Endothelial cell of umbilical vein (primary cell): Measurements from ENCODE around the gene KIAA0930. TPM values are rescaled to one million over a fixed set of nuclear protein-coding genes. Genes with fewer than 3 reads are reported as not detected.

ENCODE experiments used
- BruUV-seq: library from RNA; stranded (reverse); fragments of 400-500 nt; replicated peaks from 2 replicates; lab custom pipeline; 2021; lab: Mats Ljungman, UMichigan
- CTCF ChIA-PET: fragments of 300-600, 350-600 bp; sonication (Branson Sonifier 250); formaldehyde crosslinking; loops from one replicate; lab custom pipeline; 2021; ENCODE audit warnings: antibody characterized with exemption, inconsistent platforms; lab: Charles Lee
- POLR2A ChIA-PET: fragments of 300-600, 350-600 bp; sonication (Branson Sonifier 250); formaldehyde crosslinking; loops from one replicate; lab custom pipeline; 2021; ENCODE audit warnings: antibody characterized with exemption, inconsistent platforms; lab: Charles Lee
- DNase-seq: peaks from one replicate; pipeline ENCODE4 v3.0.0-alpha.2; 2011; ENCODE audit warnings: low read depth, low spot score
- FAIRE-seq: peaks from 2 replicates; lab custom pipeline; 2011; peaks lifted over from hg19 to GRCh38; lab: Jason Lieb, UNC
- H2AFZ ChIP-seq: 2 replicates; pipeline ENCODE4 v1.6.0; 2012; ENCODE audit warnings: low read depth, low read length, control low read depth, inconsistent platforms
- H3K27ac ChIP-seq: 2 replicates; pipeline ENCODE4 v1.5.1; 2011; ENCODE audit warnings: low read depth, mild to moderate bottlenecking, control low read depth, low read length, moderate library complexity; ENCODE audit not compliant: insufficient read depth
- H3K27me3 ChIP-seq, 2 experiments: 2 replicates each; pipeline versions ENCODE4 v1.6.0 to v1.6.1; 2011; ENCODE audit warnings: low read length in 2 of 2, mixed read lengths in 1 of 2; ENCODE audit not compliant: control insufficient read depth in 2 of 2, insufficient read depth in 2 of 2
- H3K36me3 ChIP-seq, 2 experiments: 2 replicates in 1 of 2; 3 replicates in 1 of 2; pipeline ENCODE4 v1.5.1; 2011; ENCODE audit warnings: low read length in 2 of 2, mild to moderate bottlenecking in 1 of 2, moderate library complexity in 1 of 2; ENCODE audit not compliant: control insufficient read depth in 2 of 2, insufficient read depth in 2 of 2; ENCODE audit errors: extremely low read depth in 1 of 2
- H3K4me1 ChIP-seq: 3 replicates; pipeline ENCODE4 v1.5.1; 2011; ENCODE audit warnings: mild to moderate bottlenecking, low read length; ENCODE audit not compliant: control insufficient read depth, insufficient read depth; ENCODE audit errors: extremely low read depth
- H3K4me2 ChIP-seq: 2 replicates; pipeline ENCODE4 v1.6.1; 2011; ENCODE audit warnings: low read length, control low read depth, mixed read lengths; ENCODE audit not compliant: insufficient read depth
- H3K4me3 ChIP-seq, 3 experiments: fragments of 200-600 bp in 1 of 3; sonication (generic), shearing (Covaris generic) in 1 of 3; replicated peaks in 1 of 3; 2 replicates each; pipeline ENCODE4 v1.5.1; 2011 to 2016; ENCODE audit warnings: control low read depth in 3 of 3, low read length in 3 of 3, mild to moderate bottlenecking in 2 of 3, inconsistent platforms in 1 of 3, low read depth in 1 of 3, moderate library complexity in 1 of 3; ENCODE audit not compliant: insufficient read depth in 1 of 3
- H3K79me2 ChIP-seq: 2 replicates; pipeline ENCODE4 v1.6.0; 2012; ENCODE audit warnings: low read length, inconsistent platforms; ENCODE audit not compliant: control insufficient read depth, insufficient read depth
- H3K9ac ChIP-seq: replicated peaks from 2 replicates; pipeline ENCODE3; 2011; ENCODE audit warnings: low read length, control low read depth; ENCODE audit not compliant: insufficient read depth; ENCODE audit errors: extremely low read depth
- H3K9me1 ChIP-seq: replicated peaks from 3 replicates; pipeline ENCODE4 v1.6.0; 2011; ENCODE audit warnings: mild to moderate bottlenecking, low read length; ENCODE audit not compliant: control insufficient read depth, insufficient read depth; ENCODE audit errors: extremely low read depth
- H3K9me3 ChIP-seq: replicated peaks from 2 replicates; pipeline ENCODE4 v1.5.1; 2012; ENCODE audit warnings: low read length, inconsistent platforms; ENCODE audit not compliant: control insufficient read depth, insufficient read depth
- H4K20me1 ChIP-seq: replicated peaks from 2 replicates; pipeline ENCODE3; 2011; ENCODE audit warnings: mild to moderate bottlenecking, low read length; ENCODE audit not compliant: control insufficient read depth, insufficient read depth; ENCODE audit errors: extremely low read depth
- EZH2 ChIP-seq: IDR thresholded peaks from 2 replicates; pipeline ENCODE4 v1.6.1; 2012; ENCODE audit warnings: borderline replicate concordance, low read depth, mild to moderate bottlenecking, moderate library complexity, low read length, inconsistent platforms; ENCODE audit not compliant: severe bottlenecking
- FOS ChIP-seq: IDR thresholded peaks from 2 replicates; pipeline ENCODE4 v1.6.1; 2011; ENCODE audit warnings: mild to moderate bottlenecking, low read length, moderate library complexity, borderline replicate concordance; ENCODE audit not compliant: insufficient read depth
- GATA2 ChIP-seq: IDR thresholded peaks from 2 replicates; pipeline ENCODE4 v1.7.0; 2011; ENCODE audit warnings: low read depth, mild to moderate bottlenecking, moderate library complexity, mixed read lengths, low read length; ENCODE audit not compliant: insufficient read length, insufficient read depth
- JUN ChIP-seq: IDR thresholded peaks from 2 replicates; pipeline ENCODE4 v1.6.1; 2011; ENCODE audit warnings: borderline replicate concordance, low read depth; ENCODE audit not compliant: insufficient read length, insufficient read depth
- MYC ChIP-seq: IDR thresholded peaks from one replicate; pipeline ENCODE4 v1.6.1; 2011; ENCODE audit warnings: mild to moderate bottlenecking, low read depth, low read length
- POLR2A ChIP-seq: IDR thresholded peaks from 2 replicates; pipeline ENCODE4 v1.6.1; 2012; ENCODE audit warnings: low read depth, mild to moderate bottlenecking, control low read depth, low read length
- POLR2AphosphoS5 ChIP-seq: IDR thresholded peaks from 2 replicates; pipeline ENCODE4 v1.6.1; 2012; ENCODE audit warnings: low read depth, mild to moderate bottlenecking, control low read depth, low read length, moderate library complexity; ENCODE audit not compliant: insufficient read depth
- dilution Hi-C: fragments of 300-500 bp; cut with MboI; formaldehyde crosslinking; loops from one replicate; pipeline ENCODE4 v1.15.0; 2019; ENCODE audit warnings: low sequenced_read_pairs; ENCODE audit not compliant: extremely low pct_ligation_motif_present
- intact Hi-C: fragments of 100-400 bp; cut with micrococcal nuclease; formaldehyde crosslinking; loops from one replicate; pipeline ENCODE4 v1.10.0; 2022
- polyA plus RNA-seq, 4 experiments: library from polyadenylated mRNA; depleted of rRNA in 3 of 4; stranded (reverse) in 3 of 4; unstranded in 1 of 4; fragments of >200 nt; gene quantifications; 2 replicates each; pipeline versions ENCODE4 v1.2.1 to v1.2.3, GENCODE V29; 2011 to 2012; ENCODE audit warnings: missing spikeins in 1 of 4
- total RNA-seq: library from RNA; stranded (reverse); gene quantifications from 2 replicates; pipeline ENCODE4 v1.2.3, GENCODE V29; 2021
- TF ChIP-seq, protein P1 (sequence below), 2 donors: IDR thresholded peaks; 1 replicate in 1 of 2; 2 replicates in 1 of 2; pipeline ENCODE4 v1.5.1; 2011; ENCODE audit warnings: low read length in 2 of 2, mild to moderate bottlenecking in 2 of 2, moderate library complexity in 2 of 2, control low read depth in 1 of 2, inconsistent platforms in 1 of 2, low read depth in 1 of 2; ENCODE audit not compliant: insufficient read depth in 1 of 2; ENCODE audit errors: extremely low read depth in 1 of 2
- TF ChIP-seq, protein P2 (sequence below): IDR thresholded peaks from 2 replicates; pipeline ENCODE4 v1.6.1; 2011; ENCODE audit not compliant: insufficient read depth, insufficient read length

KIAA0930 gene
- total and polyA plus RNA-seq, 2 donors (not counting 3 experiments of a cell fraction or from before 2014, with no cell fraction given), result 37.9 to 53.6 TPM

DNA sequence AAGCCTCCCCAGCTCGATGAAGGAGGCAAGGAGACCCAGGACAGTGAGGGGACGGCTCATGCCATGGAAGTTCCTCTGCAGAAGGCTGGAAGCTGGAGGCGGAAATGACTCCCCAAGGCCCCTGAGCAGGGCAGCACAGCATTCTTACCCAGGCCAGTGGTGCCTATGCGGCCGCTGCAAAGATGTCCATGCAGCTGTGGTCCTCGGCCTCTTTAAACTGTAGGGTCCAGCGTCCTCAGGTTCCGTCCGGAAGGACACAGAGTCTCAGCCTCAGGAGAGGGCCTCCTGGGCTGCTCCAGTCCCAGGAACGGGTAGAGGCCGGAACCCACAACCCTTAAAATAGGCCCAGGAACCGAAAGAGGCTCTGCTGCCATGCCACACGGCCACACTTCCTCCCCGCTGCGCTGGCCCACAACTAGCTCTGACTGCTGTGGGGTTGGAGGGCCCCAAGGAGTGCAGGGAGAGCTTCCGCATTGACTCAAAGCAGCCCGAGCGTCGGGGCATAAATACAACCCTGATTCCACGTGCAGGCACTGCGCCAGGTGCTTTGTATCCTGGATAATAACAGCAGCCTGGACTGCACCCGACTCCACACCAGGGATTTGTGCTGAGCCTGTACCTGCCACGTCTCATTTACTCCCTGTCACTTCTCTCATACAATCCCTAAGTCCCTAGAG lies 5.5 kb downstream of the KIAA0930 start:
- no peak for TF ChIP-seq POLR2AphosphoS5
- TF ChIP-seq POLR2A, result no peak
- no peak for TF ChIP-seq EZH2
- TF ChIP-seq, protein P1, sequence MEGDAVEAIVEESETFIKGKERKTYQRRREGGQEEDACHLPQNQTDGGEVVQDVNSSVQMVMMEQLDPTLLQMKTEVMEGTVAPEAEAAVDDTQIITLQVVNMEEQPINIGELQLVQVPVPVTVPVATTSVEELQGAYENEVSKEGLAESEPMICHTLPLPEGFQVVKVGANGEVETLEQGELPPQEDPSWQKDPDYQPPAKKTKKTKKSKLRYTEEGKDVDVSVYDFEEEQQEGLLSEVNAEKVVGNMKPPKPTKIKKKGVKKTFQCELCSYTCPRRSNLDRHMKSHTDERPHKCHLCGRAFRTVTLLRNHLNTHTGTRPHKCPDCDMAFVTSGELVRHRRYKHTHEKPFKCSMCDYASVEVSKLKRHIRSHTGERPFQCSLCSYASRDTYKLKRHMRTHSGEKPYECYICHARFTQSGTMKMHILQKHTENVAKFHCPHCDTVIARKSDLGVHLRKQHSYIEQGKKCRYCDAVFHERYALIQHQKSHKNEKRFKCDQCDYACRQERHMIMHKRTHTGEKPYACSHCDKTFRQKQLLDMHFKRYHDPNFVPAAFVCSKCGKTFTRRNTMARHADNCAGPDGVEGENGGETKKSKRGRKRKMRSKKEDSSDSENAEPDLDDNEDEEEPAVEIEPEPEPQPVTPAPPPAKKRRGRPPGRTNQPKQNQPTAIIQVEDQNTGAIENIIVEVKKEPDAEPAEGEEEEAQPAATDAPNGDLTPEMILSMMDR (IDR thresholded peaks at IDR 0.05; ENCODE audit: extremely low read depth in 1 of 2, insufficient read depth in 1 of 2, low read depth in 1 of 2, low read length in 2 of 2), result no peak
- TF ChIP-seq FOS, result no peak
- no peak for TF ChIP-seq MYC
- no peak for TF ChIP-seq JUN
- no peak for TF ChIP-seq GATA2
- TF ChIP-seq, protein P2, sequence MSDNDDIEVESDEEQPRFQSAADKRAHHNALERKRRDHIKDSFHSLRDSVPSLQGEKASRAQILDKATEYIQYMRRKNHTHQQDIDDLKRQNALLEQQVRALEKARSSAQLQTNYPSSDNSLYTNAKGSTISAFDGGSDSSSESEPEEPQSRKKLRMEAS, result no peak
- H4K20me1 ChIP-seq, result no peaks in the 10 kb centered on the region
- ChIA-PET POLR2A (no interaction called here), CTCF (interaction anchor here (1.4 kb wide), 1 partner anchor 16 kb away, joined by 5 read pairs; no protein-coding TSS in a partner anchor)
- H3K79me2 ChIP-seq, result no peaks in the 10 kb centered on the region
- H3K9me3 ChIP-seq, result no peaks in the 10 kb centered on the region
- intact Hi-C loops, result no loop called here
- FAIRE-seq, result no peak
- H3K27ac ChIP-seq, result no peak overlapping the region
- no peak overlapping the region for H3K4me2 ChIP-seq
- DNase-seq, result no peak
- H3K27me3 ChIP-seq, result no peaks in the 10 kb centered on the region
- dilution Hi-C loops, result no loop called here
- H3K4me3 ChIP-seq, result no peak overlapping the region
- BruUV-seq, result no TSS peak
- no peaks in the 10 kb centered on the region for H3K9me1 ChIP-seq
- no peak overlapping the region for H2AFZ ChIP-seq
- H3K36me3 ChIP-seq, result no peaks in the 10 kb centered on the region
- peaks cover 5% of the 10 kb centered on the region for H3K4me1 ChIP-seq
- H3K9ac ChIP-seq, result no peak overlapping the region
